Pancreas (tissue), 10 donors: ENCODE data around the gene IL17REL. TPM values are rescaled to one million over a fixed set of nuclear protein-coding genes. Genes with fewer than 3 reads are reported as not detected.

Source experiments
- ATAC-seq, 4 donors: fragments of 200-7000 bp; cut with Tn5 transposase; one replicate each; pipeline versions ENCODE4 v1.8.0 to v1.9.1; 2020; ENCODE audit warnings: mild to moderate bottlenecking in 4 of 4, moderate library complexity in 4 of 4
- DNase-seq, 6 donors: peaks; one replicate each; pipeline ENCODE4 v3.0.0-alpha.2; 2020
- FAIRE-seq: peaks from 2 replicates; lab custom pipeline; 2012; peaks lifted over from hg19 to GRCh38; lab: Jason Lieb, UNC
- H3K27ac ChIP-seq, 4 donors: fragments of 200-600 bp; sonication (generic); 1 replicate in 3 of 4; 2 replicates in 1 of 4; pipeline versions ENCODE4 v1.5.0 to v1.8.0; 2020
- H3K27me3 ChIP-seq, 4 donors: fragments of 200-600 bp; one replicate each; pipeline ENCODE4 v1.8.0; 2021
- H3K36me3 ChIP-seq, 3 donors: fragments of 200-600 bp; sonication (generic) in 1 of 3; one replicate each; pipeline versions ENCODE4 v1.5.0 to v1.8.0; 2020 to 2021
- H3K4me1 ChIP-seq, 3 donors: fragments of 200-600 bp; one replicate each; pipeline ENCODE4 v1.8.0; 2021
- H3K4me3 ChIP-seq, 4 donors: fragments of 200-600 bp; sonication (generic) in 2 of 4; one replicate each; pipeline versions ENCODE4 v1.5.0 to v1.8.0; 2020 to 2021
- H3K9me3 ChIP-seq, 4 donors: fragments of 200-600 bp; one replicate each; pipeline ENCODE4 v1.8.0; 2021
- WGBS, 2 donors: extraction: QIAGEN DNeasy Blood & Tissue Kit; methylation state at CpG; one replicate each; pipeline ENCODE4 v1.1.7; 2013; 5-methylcytosine and 5-hydroxymethylcytosine counted together
- intact Hi-C, 3 donors: fragments of 100-400 bp; cut with DNase I; formaldehyde crosslinking; loops; one replicate each; pipeline versions ENCODE4 v1.11.1 to v1.14.2; 2022
- polyA plus RNA-seq, 2 donors: library from polyadenylated mRNA; stranded (reverse); fragments of 200-250 nt; gene quantifications; one replicate each; pipeline ENCODE4 v1.2.3, GENCODE V29; 2013
- total RNA-seq, 6 donors: library from RNA; stranded (reverse); fragmentation: NEBNext Ultra II Directional in 4 of 6; extraction: Animal tissue kit (Norgen Biotek cat#: 25700) in 4 of 6; gene quantifications; one replicate each; pipeline versions ENCODE4 v1.2.1 to v1.2.4, GENCODE V29; 2021 to 2023
- TF ChIP-seq, protein P1 (sequence below), 4 donors: fragments of 200-600 bp; sonication (generic) in 3 of 4; IDR thresholded peaks; one replicate each; pipeline versions ENCODE4 v1.5.0 to v1.8.0; 2021; ENCODE audit warnings: antibody characterized with exemption in 4 of 4
- donor health status: healthy with polysubstance abuse.
- donor health status: DM: no; HTN: no; CAD: no; lungs with moderate emphysema.
- donor health status: DM: no; HTN: no; CAD: no.
- donor health status: control.
- donor health status: control.
- donor health status: Bipolar disorder and iron deficiency.
- donor health status: DM: yes; HTN: yes; CAD: no.
- donor health status: DM: no; HTN: no; CAD: no.
- donor health status: DM: no; HTN: no; CAD: no.
- donor health status: DM: yes; HTN: yes; CAD: no.

Gene IL17REL
- total and polyA plus RNA-seq, 8 donors, result not detected

DNA sequence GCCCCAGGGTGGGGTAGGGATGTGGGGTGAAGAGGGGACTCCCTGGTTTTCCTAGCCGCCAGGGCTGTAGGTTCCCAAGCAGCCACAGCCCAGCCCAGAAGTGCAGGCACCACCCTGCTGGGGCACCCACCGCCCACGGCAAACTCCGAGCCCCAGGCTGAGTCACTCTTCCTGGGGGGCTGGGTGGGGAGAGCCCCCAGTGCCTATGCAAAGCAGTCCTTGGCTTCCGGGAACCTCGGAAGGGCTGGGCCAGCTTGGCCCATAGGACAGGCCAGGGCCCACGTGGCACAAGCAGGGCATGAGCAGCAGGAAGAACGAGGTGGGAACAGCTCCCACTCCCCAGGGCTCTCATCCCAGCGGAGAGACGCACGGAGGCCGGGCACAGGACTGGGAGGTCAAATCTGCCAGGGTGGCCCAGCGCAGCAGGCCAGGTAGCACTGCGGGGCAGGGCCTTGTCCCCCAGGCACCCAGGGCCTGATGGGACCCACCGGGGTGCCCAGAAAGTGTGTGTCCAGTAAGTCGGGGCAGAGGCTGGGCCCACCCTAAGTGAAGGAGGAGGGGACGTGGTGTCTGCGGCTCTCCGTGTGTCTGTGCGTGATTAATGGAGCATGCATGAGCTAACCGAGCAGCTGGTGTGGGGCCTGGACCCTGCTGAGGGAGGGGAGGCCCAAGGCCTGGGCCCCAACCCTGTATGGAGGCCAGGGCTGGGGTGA lies 4.6 kb upstream of the IL17REL start:
- Histone ChIP-seq H3K9me3 (no peaks in the 10 kb centered on the region), H3K27me3 (peaks cover 0 to 11% (median 2%) of the 10 kb centered on the region in 4 donors), H3K4me3 (no peak overlapping the region), H3K4me1 (no peaks in the 10 kb centered on the region), H3K36me3 (no peaks in the 10 kb centered on the region), H3K27ac (no peak overlapping the region)
- peak in 3 of 6 donors; percentile 21 to 51 (median 49) for DNase-seq
- ATAC-seq, result peak in 1 of 4 donors; percentile 10
- 81 to 86% methylated on average over 21 of the region's 21 CpGs for WGBS, 2 donors
- no peak for FAIRE-seq
- TF ChIP-seq, protein P1, sequence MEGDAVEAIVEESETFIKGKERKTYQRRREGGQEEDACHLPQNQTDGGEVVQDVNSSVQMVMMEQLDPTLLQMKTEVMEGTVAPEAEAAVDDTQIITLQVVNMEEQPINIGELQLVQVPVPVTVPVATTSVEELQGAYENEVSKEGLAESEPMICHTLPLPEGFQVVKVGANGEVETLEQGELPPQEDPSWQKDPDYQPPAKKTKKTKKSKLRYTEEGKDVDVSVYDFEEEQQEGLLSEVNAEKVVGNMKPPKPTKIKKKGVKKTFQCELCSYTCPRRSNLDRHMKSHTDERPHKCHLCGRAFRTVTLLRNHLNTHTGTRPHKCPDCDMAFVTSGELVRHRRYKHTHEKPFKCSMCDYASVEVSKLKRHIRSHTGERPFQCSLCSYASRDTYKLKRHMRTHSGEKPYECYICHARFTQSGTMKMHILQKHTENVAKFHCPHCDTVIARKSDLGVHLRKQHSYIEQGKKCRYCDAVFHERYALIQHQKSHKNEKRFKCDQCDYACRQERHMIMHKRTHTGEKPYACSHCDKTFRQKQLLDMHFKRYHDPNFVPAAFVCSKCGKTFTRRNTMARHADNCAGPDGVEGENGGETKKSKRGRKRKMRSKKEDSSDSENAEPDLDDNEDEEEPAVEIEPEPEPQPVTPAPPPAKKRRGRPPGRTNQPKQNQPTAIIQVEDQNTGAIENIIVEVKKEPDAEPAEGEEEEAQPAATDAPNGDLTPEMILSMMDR (IDR thresholded peaks at IDR 0.05), result no peak
- intact Hi-C loops, result no loop called here

DNA sequence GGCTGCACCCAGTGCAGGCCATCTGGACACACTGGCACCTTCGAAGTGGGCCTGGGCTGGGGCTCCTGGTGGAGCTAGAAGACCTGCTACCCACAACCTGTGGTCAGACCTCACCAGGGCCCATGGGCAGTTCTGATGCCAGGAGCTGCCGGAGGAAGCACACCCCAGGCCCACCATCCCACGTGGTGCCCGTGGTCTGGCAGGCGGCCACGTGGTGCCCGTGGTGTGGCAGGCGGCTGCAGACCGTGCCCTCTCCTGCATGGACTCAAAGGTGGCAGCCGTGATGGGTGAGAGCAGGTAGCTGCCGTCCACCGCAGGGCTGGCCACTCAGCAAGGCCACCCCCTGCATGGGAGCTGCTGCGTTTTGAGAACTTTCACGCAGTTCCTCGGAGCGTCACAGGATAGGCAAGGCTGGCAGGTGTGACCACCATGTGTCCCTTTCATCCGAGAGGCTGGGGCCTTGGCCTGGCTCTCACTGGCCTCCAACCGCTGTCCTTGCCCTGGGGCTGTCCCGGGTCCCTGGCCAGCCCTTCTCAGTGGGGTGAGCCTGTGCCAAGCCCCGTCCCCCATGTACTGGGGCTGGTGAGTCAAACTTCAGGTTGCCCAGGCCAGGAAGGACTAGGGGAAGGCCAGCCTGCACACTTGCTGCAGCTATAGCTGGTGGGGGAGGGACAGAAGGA lies 3.9 kb upstream of the IL17REL start:
- 86 to 91% methylated on average over 20 of the region's 20 CpGs for WGBS, 2 donors
- Histone ChIP-seq H3K4me3 (no peak overlapping the region), H3K27ac (no peak overlapping the region), H3K27me3 (peaks cover 0 to 11% (median 2%) of the 10 kb centered on the region in 4 donors), H3K9me3 (no peaks in the 10 kb centered on the region), H3K4me1 (no peaks in the 10 kb centered on the region), H3K36me3 (no peaks in the 10 kb centered on the region)
- peak in 3 of 6 donors; percentile 27 to 61 (median 48) for DNase-seq
- TF ChIP-seq, protein P1 (IDR thresholded peaks at IDR 0.05), result no peak
- intact Hi-C loops, result no loop called here
- FAIRE-seq, result no peak
- no peak for ATAC-seq

DNA sequence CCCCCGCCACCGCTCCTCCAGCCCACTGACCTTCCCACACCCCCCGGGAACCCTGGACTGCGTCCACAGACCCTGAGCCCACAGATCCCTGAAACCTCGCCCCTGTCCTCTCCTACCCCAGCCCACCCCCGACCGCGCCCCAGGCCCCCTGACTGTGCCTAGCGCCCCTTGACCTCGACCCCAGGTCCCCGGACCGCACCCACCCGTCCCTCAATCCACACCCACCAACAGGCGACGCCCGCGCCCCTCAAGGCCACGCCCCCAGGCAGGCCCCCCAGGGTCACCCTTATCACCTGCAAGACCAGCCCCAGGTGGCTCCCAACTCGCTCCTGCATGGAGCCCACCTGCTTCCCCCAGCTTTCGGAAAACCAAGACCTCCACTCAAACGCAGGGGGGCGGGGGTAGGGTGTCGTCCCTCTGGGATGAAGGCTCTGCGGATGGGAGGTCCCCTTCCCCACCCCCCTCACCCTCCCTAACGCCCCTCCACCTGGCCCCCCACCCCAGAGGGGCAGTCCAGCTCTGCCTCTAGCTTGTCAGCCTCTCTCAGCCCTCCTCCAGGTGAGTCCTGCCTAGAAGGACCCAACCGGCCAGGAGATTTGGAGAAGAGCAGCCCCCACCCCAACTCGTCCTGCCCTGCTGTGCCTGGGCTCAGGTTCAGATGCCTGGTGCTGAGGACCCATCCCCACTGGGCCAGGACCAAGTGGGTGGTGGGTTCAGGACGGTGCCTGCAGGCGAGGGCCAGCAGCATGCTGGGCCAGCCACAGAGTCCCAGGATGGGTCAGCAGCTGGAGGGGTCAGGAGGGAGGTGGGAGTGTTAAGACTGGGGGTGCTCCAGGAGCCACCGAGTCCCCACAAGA lies 3.1 kb upstream of the IL17REL start:
- FAIRE-seq (no peak), DNase-seq (peak in 3 of 6 donors; percentile 26 to 71 (median 53)), ATAC-seq (no peak)
- H3K36me3 ChIP-seq, result no peaks in the 10 kb centered on the region
- no peak overlapping the region for H3K4me3 ChIP-seq
- TF ChIP-seq, protein P1 (IDR thresholded peaks at IDR 0.05), result no peak
- H3K9me3 ChIP-seq, result no peaks in the 10 kb centered on the region
- 41 to 47% methylated on average over 25 to 30 of the region's 30 CpGs for WGBS, 2 donors
- H3K4me1 ChIP-seq, result no peaks in the 10 kb centered on the region
- H3K27ac ChIP-seq, result no peak overlapping the region
- intact Hi-C loops, result no loop called here
- peaks cover 0 to 11% (median 2%) of the 10 kb centered on the region in 4 donors for H3K27me3 ChIP-seq

DNA sequence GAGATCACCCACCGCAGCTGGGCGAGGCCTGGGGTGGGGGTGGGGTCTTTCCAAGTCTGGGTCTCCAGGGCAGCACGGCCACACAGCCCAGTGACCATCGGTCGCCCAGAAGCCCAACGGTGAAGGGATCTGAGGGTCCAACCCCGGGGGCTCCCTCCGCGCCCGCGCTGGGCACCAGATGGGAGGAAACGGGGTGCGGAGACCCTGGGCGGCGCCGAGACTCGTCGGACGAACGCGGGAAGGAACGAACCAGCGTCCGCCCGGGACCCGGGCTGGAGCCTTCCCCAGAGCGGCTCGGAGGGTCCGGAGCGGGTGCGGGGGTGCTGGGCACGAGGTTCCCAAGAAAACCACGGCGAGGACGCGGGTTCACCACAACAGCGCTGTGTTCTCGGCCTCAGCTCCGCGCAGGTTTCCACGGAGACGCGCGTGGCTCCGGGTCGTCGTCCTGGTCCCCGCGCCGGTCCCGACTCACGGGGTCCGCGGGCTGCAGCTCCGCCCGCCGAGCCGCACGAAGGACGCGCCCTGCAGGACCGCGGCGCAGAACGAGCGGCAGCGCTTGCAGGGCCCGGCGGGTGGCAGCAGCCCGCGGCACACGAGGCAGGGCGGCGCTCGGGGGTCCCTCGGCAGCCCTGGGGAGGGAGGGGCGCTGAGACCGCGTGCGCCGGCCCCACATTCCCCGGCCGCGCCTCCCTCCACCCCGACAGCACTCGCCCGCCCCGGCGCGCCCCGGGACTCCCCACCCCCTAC lies 2.3 kb upstream of the IL17REL start:
- ATAC-seq (peak in 2 of 4 donors; percentile 28 to 37), DNase-seq (peak in 2 of 6 donors; percentile 57 to 64), FAIRE-seq (no peak)
- 3 to 5% methylated on average over 72 to 91 of the region's 91 CpGs for WGBS, 2 donors
- Histone ChIP-seq H3K27ac (no peak overlapping the region), H3K36me3 (no peaks in the 10 kb centered on the region), H3K27me3 (peaks cover 0 to 17% (median 4%) of the 10 kb centered on the region in 4 donors), H3K4me1 (no peaks in the 10 kb centered on the region), H3K4me3 (peak overlapping the region in 1 of 4 donors; percentile 17), H3K9me3 (no peaks in the 10 kb centered on the region)
- intact Hi-C loops, result no loop called here
- TF ChIP-seq, protein P1 (IDR thresholded peaks at IDR 0.05), result no peak
